ENCODE data around the gene SCNN1A. TPM values are rescaled to one million over a fixed set of nuclear protein-coding genes. Genes with fewer than 3 reads are reported as not detected.

SCNN1A gene
- total and polyA plus RNA-seq, 2 donors from 2014 or later = 225 to 452 TPM

GRCh38 chr12:6330192-6330591 lies 45.2 kb downstream of the SCNN1A start:
- FAIRE-seq (no peak), DNase-seq (peak in 1 of 5 donors; percentile 71)
- Histone ChIP-seq H3K27ac (ENCODE audit: low read depth in 2 of 2, low read length in 2 of 2) (peak overlapping the region; percentile 45 to 63), H3K9ac (ENCODE audit: low read length in 3 of 3) (peak overlapping the region in 1 of 3 donors; percentile 4), H3K36me3 (ENCODE audit: control insufficient read depth in 2 of 3, insufficient read depth in 3 of 3, low read length in 3 of 3) (peaks cover 12 to 62% (median 36%) of the 10 kb centered on the region in 3 donors), H3K9me3 (ENCODE audit: control insufficient read depth in 2 of 3, insufficient read depth in 1 of 3, low read length in 3 of 3) (no peaks in the 10 kb centered on the region), H3K27me3 (ENCODE audit: control insufficient read depth, insufficient read depth, low read length) (no peaks in the 10 kb centered on the region), H3K4me3 (ENCODE audit: low read length in 3 of 3) (no peak overlapping the region), H3K4me1 (ENCODE audit: control insufficient read depth in 2 of 3, insufficient read depth in 2 of 3, low read depth in 1 of 3, low read length in 3 of 3) (peaks cover 0 to 48% (median 22%) of the 10 kb centered on the region in 3 donors)
- intact Hi-C loops (cut with DNase I) = loop anchor here (10.0 kb wide), 1 partner anchor 125 kb away; the partner anchor contains the start of gene TAPBPL
- TF ChIP-seq CTCF (IDR thresholded peaks at IDR 0.05; ENCODE audit: borderline replicate concordance, extremely low read depth, insufficient read depth) = no peak

GRCh38 chr12:6329703-6330064 lies 45.7 kb downstream of the SCNN1A start:
- peak overlapping the region in 1 of 2 donors; percentile 45 for H3K27ac ChIP-seq (ENCODE audit: low read depth in 2 of 2, low read length in 2 of 2)
- no peak for TF ChIP-seq CTCF (IDR thresholded peaks at IDR 0.05; ENCODE audit: borderline replicate concordance, extremely low read depth, insufficient read depth)
- H3K27me3 ChIP-seq (ENCODE audit: control insufficient read depth, insufficient read depth, low read length) = no peaks in the 10 kb centered on the region
- intact Hi-C loops (cut with DNase I) = loop anchor here (5.0 to 10.0 kb wide), 2 partner anchors 53 to 125 kb away; partner anchors contain the start of genes LTBR and TAPBPL
- H3K4me3 ChIP-seq (ENCODE audit: low read length in 3 of 3) = no peak overlapping the region
- no peak overlapping the region for H3K9ac ChIP-seq (ENCODE audit: low read length in 3 of 3)
- DNase-seq (peak in 2 of 5 donors; percentile 62 to 69), FAIRE-seq (no peak)
- H3K4me1 ChIP-seq (ENCODE audit: control insufficient read depth in 2 of 3, insufficient read depth in 2 of 3, low read depth in 1 of 3, low read length in 3 of 3) = peaks cover 0 to 45% (median 20%) of the 10 kb centered on the region in 3 donors
- H3K9me3 ChIP-seq (ENCODE audit: control insufficient read depth in 2 of 3, insufficient read depth in 1 of 3, low read length in 3 of 3) = no peaks in the 10 kb centered on the region
- H3K36me3 ChIP-seq (ENCODE audit: control insufficient read depth in 2 of 3, insufficient read depth in 3 of 3, low read length in 3 of 3) = peaks cover 12 to 62% (median 33%) of the 10 kb centered on the region in 3 donors

- no peak for FAIRE-seq
- DNase-seq = peak in 4 of 5 donors; percentile 48 to 74 (median 58)
- intact Hi-C loops (cut with DNase I) = loop anchor here (5.0 kb wide), 1 partner anchor 53 kb away; the partner anchor contains the start of gene LTBR
- H3K4me3 ChIP-seq (ENCODE audit: low read length in 3 of 3) = no peak overlapping the region
- TF ChIP-seq CTCF (IDR thresholded peaks at IDR 0.05; ENCODE audit: borderline replicate concordance, extremely low read depth, insufficient read depth) = no peak
- H3K4me1 ChIP-seq (ENCODE audit: control insufficient read depth in 2 of 3, insufficient read depth in 2 of 3, low read depth in 1 of 3, low read length in 3 of 3) = peaks cover 0 to 44% (median 23%) of the 10 kb centered on the region in 3 donors
- H3K27ac ChIP-seq (ENCODE audit: low read depth in 2 of 2, low read length in 2 of 2) = no peak overlapping the region
- H3K9ac ChIP-seq (ENCODE audit: low read length in 3 of 3) = no peak overlapping the region
- H3K9me3 ChIP-seq (ENCODE audit: control insufficient read depth in 2 of 3, insufficient read depth in 1 of 3, low read length in 3 of 3) = no peaks in the 10 kb centered on the region
- H3K36me3 ChIP-seq (ENCODE audit: control insufficient read depth in 2 of 3, insufficient read depth in 3 of 3, low read length in 3 of 3) = peaks cover 12 to 61% (median 32%) of the 10 kb centered on the region in 3 donors
- no peaks in the 10 kb centered on the region for H3K27me3 ChIP-seq (ENCODE audit: control insufficient read depth, insufficient read depth, low read length)
These were observed 46.2 kb downstream of the SCNN1A start for GRCh38 chr12:6328945-6329702.
